HG02642 (cell line): ENCODE data around the gene MCM3AP.
A peak's percentile ranks its signal among the peaks of the same experiment; 100 is the strongest.
"Not testable (repeated sequence)": the region's sequence is repeated elsewhere in the genome, so short reads cannot be mapped to it uniquely, and the experiment has no call there.

Experiments used
- ATAC-seq: cut with Tn5 transposase; IDR thresholded peaks from one replicate; pipeline ENCODE4 v1.9.1; 2021; ENCODE audit warnings: mild to moderate bottlenecking; ENCODE audit not compliant: unreplicated experiment, poor library complexity

The MCM3AP gene

DNA sequence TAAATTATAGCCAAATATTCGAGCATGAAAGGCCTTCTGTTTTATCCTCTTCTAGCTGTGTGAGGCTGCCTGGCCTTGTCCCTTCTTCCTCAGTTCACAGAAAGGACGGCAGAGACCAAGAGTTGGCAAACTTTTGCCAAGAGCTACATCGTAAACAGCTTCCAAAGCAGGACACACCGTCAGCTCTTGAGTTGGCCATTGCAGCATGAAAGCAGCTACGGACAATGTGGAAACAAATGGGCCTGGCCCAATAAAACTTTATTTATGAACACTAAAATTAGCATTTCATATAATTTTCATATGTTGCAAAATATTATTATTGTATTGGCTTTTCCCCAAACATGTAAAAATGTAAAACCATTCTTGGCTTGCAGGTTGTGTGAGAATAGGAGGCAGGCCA is 27.5 kb upstream of the MCM3AP start:
- ATAC-seq: no peak

DNA sequence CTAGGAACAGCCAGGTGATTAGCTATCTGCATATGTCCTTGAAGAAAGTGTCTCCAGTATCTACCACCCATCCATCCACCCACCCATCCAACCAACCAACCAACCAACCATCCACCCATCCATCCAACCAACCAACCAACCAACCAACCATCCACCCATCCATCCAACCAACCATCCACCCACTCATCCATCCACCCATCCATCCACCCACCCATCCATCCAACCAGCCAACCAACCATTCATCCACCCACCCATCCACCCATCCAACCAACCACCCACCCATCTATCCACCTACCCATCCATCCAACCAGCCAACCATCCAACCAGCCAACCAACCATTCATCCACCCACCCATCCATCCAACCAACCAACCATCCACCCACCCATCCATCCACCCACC is 26.2 kb upstream of the MCM3AP start:
- no peak for ATAC-seq

DNA sequence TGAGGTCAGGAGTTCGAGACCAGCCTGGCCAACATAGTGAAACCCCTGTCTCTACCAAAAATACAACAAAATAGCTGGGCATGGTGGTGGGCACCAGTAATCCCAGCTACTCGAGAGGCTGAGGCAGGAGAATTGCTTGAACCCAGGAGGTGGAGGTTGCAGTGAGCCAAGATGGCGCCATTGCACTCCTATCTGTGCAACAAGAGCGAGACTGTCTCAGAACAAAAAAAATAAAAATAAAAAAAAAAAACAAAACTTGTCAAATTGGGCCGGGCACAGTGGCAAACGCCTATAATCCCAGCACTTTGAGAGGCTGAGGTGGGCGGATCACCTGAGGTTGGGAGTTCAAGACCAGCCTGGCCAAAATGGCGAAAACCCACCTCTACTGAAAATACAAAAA is 24.8 kb upstream of the MCM3AP start:
- not testable (repeated sequence) for ATAC-seq

DNA sequence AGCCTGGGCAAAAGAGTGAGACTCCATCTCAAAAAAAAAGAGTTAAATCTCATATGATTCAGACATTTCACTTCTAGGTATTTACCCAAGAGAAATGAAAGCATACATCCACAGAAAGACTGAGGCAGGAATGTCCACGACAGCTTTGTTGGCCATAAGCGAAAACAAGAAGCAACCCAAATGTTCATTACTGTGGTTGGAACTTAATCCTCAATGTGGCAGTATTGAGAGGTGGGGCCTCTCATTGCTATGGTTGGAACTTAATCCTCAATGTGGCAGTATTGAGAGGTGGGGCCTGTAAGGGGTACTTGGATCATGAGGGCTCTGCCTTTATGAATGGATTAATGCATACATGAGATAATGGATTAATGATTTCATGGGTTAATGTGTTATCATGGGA is 23.0 kb upstream of the MCM3AP start:
- ATAC-seq: no peak

DNA sequence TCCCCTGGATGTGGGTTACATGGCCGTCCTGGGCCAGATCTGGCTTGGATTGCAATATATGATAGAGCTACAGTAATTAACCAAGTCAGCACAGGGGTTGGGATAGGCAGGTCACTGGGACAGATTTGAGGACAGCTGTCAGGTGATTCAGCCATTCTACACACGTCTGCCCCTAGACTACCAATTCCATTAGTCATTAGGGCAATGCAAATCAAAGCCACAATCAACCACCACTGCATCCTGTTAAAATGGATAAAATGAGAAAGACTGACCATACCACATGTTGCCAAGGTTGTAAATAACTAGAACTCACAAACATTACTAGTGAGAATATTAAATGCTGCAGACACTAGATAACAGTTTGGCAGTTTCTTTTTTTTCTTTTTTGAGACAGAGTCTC is 22.2 kb upstream of the MCM3AP start:
- no peak for ATAC-seq

DNA sequence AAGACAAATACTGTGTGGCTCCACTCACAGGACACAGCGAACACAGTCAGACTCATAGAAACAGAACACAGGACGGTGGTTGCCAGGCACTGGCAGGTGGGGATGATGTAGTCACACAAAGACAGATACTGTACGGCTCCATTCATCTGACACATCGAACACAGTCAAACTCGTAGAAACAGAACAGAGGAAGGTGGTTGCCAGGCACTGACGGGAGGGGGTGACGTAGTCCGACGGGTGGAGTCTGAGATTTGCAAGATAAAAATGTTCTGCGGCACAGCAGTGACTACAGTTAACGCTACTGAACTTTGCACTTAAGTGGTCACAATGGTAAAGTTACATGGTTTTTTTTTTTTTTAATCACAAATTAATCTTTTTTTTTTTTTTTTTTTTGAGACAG is 19.5 kb upstream of the MCM3AP start:
- no peak for ATAC-seq

DNA sequence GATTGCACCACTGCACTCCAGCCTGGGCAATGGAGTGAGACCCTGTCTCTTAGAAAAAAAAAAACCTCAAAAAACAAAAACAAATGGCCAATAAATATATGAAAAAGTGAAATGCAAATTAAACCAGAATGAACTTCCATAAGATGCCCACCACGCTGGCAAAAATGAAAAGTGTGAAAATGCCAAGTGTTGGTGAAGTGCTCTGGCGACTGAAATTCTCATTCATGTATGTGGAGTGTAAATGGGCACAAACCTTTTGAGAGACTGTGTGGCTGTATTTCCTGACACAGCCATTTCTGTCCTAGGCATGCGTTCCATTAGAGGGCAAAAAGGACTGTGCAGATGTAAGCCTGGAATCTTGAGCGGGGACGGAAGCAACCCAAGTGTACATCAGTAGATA is 19.0 kb upstream of the MCM3AP start:
- no peak for ATAC-seq

DNA sequence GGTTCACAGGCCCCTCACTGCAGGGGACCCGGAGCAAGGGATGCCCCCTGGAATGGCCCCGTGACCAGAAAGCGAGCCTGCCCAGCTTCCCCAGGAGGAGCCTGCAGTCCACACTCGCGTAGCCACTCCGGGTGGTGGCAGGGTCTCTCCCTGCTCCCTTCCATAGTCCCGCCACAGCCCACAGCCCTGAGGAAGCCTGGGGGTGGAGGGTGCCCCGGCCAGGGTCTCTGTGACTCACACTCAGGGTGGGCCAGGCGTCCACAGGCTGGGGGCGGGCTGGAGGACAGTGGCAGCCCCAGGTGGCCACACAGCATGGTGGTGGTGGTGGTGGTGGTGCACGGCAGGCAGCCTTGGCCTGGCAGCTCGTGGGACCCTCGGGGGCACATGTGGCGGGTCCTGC is 16.3 kb upstream of the MCM3AP start:
- ATAC-seq: no peak

DNA sequence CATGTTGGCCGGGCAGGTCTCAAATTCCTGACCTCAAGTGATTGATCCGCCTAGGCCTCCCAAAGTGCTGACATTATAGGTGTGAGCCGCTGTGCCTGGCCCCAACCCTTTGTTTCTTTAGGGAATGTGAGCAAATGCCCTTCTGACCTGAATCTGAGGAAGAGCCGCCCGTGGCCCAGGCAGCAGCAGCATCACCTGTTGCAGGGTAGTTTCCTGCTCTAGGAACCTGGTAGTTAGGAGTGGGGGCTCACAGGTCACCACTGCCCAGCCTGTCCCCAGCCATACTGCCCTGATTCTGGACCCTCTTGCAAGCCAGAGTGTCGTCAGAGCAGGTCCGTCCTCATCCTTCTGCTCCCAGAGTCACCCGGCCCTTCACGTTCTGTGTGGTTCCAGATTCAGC is 13.8 kb upstream of the MCM3AP start:
- no peak for ATAC-seq

DNA sequence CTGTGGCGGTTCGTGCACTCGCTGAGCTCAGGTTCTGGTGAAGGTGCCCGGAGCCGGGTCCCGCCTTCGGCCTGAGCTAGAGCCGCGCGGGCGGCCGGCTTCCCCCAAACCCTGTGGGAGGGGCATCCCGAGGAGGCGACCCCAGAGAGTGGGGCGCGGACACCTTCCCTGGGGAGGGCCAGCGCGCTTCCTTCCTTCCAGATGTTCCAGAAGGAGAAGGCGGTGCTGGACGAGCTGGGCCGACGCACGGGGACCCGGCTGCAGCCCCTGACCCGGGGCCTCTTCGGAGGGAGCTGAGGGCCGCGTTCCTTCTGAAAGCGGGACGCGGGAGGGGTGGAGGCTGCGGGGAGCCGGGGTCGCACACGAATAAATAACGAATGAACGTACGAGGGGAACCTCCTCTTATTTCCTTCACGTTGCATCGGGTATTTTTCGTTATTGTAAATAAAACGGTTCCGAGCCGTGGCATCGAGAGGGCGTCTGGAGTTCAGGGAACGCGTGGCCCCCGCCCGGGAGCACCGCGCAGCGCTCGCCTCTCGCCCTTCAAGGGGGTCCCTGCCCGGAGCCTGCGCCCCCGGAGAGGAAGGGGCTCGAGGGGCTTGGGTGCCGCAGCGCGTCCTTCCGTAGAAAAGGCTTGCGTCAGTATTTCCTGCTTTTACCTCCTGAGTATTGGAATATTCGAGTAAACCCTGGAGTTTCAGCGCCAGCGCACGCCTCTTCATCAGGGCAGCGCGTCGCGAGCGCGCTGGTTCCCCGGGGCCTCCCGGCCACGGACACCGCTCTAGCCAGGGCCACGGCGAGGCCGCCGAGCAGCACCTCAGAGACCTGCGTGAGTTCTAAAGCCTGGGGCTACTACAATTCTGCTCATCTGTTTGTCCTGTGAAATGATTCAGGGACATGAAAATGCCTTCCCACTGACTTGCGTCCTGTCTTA is 12.2 kb upstream of the MCM3AP start:
- ATAC-seq: no peak

DNA sequence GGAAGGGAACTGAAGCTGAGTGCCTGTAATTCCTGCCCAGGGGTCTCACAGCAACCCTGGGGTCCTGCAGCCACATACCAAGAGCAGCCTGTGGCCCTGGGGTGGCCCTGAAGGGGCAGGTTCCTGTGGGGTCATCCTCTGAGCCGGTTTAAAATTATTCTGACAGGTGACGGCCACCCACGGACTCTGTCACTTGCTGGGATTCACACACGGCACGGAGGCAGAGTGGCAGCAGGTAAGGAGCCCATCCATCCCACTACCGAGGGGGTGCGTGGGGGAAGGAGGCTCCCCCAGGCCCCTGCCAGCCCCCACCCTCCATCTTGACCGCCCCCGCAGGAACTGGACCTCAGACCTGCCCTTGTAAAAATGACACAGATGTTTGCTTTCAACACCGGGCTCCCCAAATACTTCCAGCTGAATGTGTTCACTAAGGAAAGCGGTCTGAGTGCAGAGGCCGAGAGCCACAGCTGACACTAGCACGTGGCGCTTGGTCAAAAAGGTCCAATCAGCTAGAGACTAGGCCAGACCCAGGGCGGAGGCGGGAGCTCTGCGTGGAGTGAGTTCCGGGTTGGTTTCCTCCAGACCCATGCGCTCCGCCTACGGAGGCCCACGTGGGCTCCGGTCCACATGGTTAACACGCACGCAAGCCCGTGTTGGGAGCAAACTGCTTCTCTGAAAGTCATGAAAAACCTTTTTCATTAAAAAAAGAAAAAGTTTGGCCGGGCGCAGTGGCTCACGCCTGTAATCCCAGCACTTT is 10.8 kb upstream of the MCM3AP start:
- ATAC-seq: peak; percentile 78

DNA sequence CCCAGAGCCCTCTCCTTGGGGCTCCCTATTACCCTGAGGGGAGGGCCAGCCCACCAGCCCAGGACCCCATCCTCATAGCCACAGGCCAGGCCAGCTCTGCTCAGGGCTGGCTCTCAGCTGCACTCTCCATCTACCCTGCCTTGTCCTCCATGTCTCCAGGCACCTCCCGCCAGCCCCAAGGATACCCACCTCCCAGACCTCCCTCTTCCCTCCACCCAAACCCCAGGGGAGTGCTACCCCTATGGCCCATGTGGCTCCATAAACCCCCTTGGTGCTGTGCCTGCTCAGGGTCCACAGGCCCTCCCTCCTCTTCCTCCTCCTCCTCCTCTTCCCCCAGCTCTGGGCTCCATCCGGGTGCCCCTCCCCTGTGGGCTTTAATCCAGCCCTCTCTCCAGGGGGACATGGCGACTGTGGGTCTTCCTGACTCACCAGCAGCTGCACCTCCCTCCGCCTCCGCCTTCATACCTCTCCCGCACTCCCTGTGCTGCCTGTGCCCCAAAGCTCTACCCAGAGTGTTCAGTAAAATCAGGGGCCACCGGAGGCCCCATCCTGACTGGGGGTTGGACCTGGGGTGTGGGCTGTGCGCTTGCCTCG is 9.9 kb upstream of the MCM3AP start:
- ATAC-seq: no peak

DNA sequence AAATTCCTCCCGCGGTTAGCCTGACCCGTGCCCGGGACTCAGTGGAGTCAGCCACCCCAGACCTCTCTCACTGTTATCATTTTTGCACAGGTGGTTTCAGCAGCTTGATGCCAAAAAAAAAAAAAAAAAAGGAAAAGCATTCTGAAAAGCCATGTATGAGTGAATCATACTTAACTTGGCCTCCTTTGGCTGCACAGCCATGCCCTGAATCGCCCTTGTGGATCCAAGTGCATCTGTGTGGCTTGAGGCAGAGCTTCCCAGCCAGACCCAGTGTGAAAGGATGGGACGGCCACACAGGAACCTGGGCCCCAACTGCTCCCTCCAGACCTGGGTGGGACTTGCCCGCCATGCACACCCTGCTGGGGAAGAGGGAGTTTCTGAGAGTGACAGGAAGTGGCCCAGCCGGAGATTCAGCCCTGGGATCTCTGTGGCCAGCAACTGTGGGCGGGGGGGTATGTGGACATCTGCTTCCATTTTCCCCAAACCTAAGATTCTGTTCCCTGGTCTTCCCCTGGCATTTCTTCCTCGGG is 9.3 kb upstream of the MCM3AP start:
- ATAC-seq: no peak

DNA sequence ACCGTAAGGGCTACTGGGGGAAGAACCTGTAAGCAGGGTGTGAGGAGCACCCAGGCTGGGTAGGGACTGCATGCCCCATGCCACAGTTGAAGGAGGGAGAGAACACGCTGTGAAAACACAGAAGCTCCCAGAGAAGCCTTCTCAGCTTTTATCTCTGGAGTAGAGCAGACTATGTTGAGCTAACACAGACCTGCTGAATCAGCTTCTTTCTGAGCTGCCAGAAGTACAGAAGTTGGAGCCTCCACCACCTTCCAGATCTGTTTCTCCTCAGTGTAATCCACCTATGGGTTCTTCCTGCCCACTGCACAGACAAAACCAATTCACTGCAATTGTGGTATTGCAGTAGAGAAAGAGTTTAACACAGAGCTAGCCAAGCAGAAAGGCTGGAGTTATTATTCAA is 6.2 kb upstream of the MCM3AP start:
- ATAC-seq: no peak

DNA sequence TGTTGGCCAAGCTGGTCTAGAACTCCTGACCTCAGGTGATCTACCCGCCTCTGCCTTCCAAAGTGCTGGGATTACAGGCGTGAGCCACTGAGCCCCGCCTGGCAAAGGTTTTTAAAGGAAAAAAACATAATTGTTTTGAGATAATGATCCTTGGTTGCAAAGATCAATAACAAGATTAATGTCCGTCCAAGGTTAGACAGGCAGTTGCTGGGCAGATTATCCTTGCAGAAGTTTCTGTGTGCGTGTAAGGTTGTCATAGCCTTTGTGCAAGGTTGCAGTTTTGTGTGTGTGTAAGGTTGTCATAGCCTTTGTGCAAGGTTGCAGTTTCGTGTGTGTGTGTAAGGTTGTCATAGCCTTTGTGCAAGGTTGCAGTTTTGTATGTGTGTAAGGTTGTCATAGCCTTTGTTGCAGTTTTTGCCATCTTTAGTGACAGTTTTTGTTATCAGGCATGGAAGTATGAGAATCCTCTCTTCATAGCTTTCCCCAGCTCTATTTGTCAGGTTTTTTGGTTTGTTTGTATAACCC is 4.3 kb upstream of the MCM3AP start:
- ATAC-seq: no peak

DNA sequence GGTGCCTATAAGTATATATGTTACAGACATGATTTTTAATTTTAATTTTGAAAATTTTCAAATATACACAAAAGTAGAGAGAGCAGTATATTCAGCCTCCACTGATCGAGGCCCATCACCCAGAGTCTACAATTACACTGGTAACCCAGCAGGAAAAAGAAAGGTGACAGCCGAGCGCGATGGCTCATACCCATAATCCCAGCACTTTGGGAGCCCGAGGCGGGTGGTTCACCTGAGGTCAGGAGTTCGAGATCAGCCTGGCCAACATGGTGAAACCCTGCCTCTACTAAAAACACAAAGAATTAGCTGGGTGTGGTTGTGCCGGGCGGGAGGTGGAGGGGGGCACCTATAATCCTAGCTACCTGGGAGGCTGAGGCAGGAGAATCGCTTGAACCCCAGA is 2.1 kb upstream of the MCM3AP start:
- no peak for ATAC-seq

DNA sequence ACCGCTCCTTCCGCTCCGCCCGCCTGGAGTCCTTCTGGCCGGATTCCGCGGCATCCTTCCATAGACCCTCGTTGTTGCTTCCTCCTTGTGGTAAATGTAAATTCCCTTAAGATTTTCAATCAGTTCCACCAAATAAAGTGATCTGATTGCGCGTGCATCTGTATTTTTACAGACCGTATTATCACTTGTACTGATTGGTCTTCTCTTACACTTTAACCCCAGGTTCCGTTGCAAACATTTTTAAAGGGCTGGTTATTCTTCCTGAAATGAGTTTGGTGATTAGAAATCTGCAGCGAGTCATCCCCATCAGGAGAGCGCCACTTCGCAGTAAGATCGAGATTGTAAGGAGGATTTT is 1.2 kb upstream of the MCM3AP start:
- no peak for ATAC-seq

DNA sequence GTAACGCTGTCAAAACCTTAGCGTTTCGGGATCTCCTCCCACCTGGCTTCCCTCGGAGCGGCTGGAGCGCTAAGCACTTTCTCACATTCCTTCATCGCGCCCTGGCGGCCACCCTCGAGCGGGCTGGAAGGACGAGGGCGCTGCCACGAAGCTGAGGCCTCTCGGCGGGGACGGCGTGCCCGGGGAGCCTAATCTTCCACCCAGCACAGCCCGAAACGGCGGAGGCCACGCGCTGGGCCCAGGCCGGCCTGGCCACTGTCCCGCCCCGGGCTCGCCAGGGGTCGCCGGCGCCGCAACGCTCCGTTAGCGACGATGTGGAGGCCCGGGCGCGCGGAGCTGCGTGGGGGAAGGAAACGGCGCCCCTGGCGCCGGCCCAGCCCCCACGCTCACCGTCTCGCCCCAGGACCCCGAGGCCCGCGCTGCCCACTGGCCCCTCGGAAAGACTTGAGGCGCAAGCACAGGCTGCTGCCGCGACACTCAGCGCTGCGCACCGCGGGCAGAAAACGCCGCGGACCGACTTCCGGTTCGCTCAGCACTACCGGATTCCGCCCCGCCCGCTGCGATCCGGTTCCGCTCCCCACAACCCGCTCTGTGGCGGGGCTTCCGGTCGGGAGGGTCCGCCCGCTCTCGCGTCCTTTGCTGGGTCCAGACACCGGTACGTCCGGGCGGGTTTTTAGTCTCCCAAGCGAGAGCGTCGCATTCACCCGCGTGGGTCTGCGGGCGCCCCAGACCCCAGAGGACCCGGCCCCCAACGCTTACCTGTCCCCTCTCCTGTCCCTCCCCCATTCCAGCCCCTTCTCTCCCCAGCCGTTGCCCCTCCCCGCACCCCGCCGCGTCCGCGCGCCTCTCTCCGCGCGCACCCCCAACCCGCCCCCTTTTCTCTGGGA is 593 bp upstream of the MCM3AP start, which contains the start of gene YBEY:
TSS of gene YBEY (plus strand) at position 582 of the 887 bp plus-strand sequence. CDS start 572 bp downstream, outside the sequence.
- peak; percentile 91 for ATAC-seq

DNA sequence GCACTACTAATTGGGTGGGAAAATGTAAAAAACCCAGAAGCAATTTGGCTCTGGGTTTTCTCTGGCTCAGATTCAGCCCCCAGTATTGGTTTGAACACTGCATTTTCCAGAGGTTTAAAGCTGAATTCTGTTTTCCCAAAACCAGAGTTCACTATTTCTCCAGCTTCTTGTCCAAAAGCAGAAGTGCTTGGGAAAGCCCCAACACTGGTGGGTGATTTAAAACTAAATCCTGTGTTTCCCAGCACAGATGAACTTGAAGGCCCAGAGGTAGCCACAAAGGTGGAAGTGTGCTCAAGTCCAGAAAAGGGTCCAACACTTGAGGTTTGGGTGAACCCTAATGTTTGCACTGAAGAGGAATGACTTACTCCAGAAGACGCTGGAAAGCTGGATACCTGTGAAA is 678 bp downstream of the MCM3AP start:
- no peak for ATAC-seq
